ENCODE data around the gene PSMB1. TPM values are rescaled to one million over a fixed set of nuclear protein-coding genes. Genes with fewer than 3 reads are reported as not detected.

Gene PSMB1
- total RNA-seq = 324 and 363 TPM in 2 replicates

DNA sequence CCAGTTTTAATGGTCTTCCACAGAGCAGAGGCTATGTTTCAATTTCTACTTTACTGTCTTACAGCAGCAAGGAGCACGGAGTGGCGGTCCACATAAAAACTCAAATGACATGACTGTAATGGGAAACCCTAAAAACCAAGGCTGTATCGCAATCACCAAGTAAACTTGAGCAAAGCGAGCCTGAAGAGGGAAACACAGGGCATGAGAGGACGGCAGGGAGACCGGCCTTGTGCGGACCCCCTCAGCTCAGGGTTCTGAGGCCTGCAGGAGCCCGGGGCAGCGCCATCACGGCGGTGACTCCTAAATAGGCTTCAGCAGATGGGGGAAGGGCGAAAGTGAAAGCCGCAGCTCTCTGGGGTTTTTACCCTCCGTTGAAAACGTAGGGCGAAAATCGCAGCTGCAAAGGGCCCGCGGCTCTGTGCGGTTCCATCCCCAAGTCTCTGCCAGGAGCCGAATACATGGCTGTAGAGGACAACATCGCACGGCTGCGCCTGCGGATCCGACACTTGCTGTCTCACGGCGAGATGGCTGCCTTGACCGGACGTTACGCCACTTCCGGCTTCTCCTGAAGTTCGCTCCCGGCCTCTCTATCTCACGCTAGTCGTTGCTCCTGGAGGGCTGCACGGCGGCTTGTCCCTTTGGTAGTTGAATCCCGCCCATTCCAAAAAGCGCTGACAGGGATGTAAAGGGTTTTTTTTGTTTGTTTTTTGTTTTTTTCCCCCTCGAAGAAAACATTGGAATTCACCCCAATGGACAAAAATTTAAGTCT is at the start of gene PSMB1:
PSMB1 (minus strand) TSS at position 543 of the 769 bp plus-strand sequence; CDS start at position 478, 65 bp downstream.

GRCh38 chr6:170584181-170584953 is 31.3 kb upstream of the PSMB1 start, which contains the start of gene PDCD2:
Gene PDCD2, minus strand, starts transcription at chr6:170584637. Its CDS starts 56 bp downstream, at chr6:170584581.

GRCh38 chr6:170554013-170554795 is 1.1 kb upstream of the PSMB1 start, which contains the start of gene TBP:
Gene TBP, plus strand, starts transcription at chr6:170554369. Its CDS starts 2,661 bp downstream, at chr6:170557030.

Other genes with a start within 250 kb of the PSMB1 start
- gene FAM120B, start 246.5 kb downstream of the PSMB1 start, total RNA-seq = 19.7 and 23.1 TPM in 2 replicates
- gene TBP, start 1.1 kb upstream of the PSMB1 start, total RNA-seq = 16.4 and 18.9 TPM in 2 replicates
- 112 and 120 TPM in 2 replicates for gene PDCD2, start 31.3 kb upstream of the PSMB1 start, total RNA-seq